NCI-H1048 (cell line): ENCODE data around the gene ANGPT4.

Experiments used
- DNase-seq: peaks from one replicate; lab custom pipeline; 2025; lab: John Stamatoyannopoulos, UW

Gene ANGPT4

DNA sequence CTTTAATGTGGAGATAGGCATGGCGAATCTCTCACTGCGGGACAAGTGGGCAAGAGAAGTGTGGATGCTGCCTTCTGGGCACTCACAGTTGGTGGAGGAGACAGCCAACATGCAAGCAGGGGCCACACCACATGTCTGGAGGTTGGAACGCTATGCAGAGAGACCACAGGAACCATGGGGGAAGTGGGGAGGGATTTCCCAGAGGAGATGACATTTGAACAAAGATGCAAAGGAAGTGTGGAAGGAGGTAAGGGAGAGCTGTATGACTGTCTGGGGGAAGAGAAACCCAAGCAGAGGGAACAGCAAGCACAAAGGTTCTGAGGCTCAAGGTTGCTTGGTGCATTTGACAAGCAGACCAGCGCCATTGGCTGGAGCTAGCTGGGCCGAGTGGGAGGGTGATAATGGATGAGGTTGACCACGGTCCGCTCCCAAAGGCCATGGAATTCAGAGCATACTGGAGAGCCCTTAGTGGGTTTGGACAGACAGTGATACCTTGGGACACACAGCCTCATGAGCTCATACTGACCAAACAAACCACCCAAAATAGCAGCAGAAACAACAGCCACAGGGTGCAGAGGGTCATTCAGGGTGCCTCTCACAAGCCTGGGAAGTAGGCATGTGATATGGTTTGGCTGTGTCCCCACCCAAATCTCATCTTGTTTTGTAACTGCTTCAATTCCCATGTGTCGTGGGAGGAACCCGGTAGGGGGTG is 90.3 kb downstream of the ANGPT4 start:
- no peak for DNase-seq

GRCh38 chr20:824916-825315 is 91.2 kb downstream of the ANGPT4 start:
- no peak for DNase-seq

DNA sequence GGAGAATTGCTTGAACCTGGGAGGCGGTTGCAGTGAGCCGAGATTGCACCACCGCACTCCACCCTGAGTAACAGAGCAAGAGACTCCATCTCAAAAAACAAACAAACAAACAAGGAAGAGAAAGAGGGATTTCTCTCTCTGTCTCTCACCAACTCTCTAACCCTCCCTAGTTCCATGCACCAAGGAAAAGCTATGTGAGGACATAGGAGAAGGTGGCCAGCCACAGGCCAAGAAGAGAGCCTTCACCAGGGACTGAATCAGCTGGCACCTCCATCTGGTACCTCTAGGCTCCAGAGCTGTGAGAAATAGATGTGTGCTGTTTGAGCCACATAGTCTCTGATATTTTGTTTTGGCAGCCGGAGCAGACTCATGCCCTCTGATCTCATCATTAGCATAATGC is 91.6 kb downstream of the ANGPT4 start:
- no peak for DNase-seq

- DNase-seq = no peak
These were observed 92.6 kb downstream of the ANGPT4 start for GRCh38 chr20:823574-823902.

- DNase-seq = no peak
These were observed 93.2 kb downstream of the ANGPT4 start for GRCh38 chr20:822651-823573.

- no peak for DNase-seq
These were observed 94.4 kb downstream of the ANGPT4 start for GRCh38 chr20:821731-822065.

DNA sequence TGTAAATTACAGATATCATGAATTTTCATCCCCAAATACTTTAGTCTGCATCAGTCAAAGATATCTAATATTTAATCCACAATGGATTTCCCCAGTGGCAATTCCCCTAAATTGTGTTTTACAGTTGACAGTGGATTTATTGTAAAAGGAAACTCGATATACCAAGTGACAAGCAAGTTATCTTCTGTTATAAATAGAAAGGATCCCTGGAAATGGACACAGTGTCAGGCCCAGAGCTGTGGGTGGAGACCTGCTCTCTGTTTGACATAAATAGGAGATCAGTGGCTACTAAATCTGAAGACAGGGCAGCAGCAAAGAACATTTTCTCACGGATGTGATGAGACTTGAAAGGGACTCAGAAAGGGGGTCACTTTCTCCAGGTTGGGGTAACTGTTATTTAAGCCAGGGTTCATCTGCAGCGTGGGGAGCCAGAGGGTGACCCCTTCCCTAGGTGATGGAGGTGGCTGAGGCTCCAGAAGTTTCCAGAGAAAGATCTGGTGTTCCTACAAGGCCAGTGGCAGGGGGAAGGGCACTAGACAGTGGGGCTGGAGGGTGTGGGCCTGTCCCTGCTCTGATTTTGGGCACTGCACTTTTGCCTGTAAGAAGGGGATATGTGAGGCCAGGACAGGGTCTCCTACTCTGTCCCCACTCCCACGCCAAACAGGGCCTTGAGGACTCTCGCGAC is 94.9 kb downstream of the ANGPT4 start:
- no peak for DNase-seq

- no peak for DNase-seq
These were observed 95.7 kb downstream of the ANGPT4 start for GRCh38 chr20:820323-820953.
